OCI-LY3 (cell line): Measurements from ENCODE around the gene TCERG1L.

Source experiments
- EZH2phosphoT487 ChIP-seq: fragments of 200-600 bp; shearing (Covaris generic); IDR thresholded peaks from 2 replicates; pipeline ENCODE4 v1.6.1; 2018; ENCODE audit warnings: antibody characterized with exemption, mixed run types, low read depth
- TF ChIP-seq, protein P1 (sequence below): fragments of 200-600, 300-600 bp; sonication (generic); IDR thresholded peaks from 2 replicates; pipeline ENCODE4 v1.5.1; 2014; ENCODE audit warnings: antibody characterized with exemption, low read length, low read depth

DNA sequence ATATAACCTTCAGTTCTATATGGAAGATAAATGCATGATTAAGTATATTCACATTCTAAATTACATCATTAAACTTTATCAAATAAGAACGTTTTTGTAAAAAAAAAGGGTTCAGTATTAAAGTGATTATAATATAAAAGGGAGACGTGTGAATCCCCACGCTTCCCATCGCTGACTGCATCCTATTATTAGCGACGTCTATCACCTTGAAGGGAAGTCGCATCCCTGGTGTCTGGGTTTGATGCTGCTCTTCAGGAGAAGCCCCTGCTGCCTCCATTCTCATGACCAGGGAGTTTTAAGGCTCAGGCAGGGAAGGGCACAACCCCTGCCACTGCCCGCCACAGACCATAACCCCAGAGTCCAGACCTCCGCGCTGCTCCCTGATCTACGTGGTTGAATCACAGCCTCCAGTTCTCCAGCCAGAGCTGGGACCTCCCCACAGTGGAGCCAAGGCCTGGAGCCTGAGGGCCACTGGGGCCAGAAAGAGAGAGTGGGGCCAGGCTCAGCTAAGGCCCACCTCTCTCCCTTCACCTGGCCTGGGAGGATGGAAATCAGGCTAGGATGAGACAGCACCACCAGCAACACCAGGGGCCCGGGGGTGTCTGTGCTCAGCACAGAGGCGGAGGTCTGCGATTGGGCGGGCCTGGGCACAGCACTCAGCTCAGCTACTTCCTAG is 130.6 kb downstream of the TCERG1L start:
- TF ChIP-seq, protein P1, sequence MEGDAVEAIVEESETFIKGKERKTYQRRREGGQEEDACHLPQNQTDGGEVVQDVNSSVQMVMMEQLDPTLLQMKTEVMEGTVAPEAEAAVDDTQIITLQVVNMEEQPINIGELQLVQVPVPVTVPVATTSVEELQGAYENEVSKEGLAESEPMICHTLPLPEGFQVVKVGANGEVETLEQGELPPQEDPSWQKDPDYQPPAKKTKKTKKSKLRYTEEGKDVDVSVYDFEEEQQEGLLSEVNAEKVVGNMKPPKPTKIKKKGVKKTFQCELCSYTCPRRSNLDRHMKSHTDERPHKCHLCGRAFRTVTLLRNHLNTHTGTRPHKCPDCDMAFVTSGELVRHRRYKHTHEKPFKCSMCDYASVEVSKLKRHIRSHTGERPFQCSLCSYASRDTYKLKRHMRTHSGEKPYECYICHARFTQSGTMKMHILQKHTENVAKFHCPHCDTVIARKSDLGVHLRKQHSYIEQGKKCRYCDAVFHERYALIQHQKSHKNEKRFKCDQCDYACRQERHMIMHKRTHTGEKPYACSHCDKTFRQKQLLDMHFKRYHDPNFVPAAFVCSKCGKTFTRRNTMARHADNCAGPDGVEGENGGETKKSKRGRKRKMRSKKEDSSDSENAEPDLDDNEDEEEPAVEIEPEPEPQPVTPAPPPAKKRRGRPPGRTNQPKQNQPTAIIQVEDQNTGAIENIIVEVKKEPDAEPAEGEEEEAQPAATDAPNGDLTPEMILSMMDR = no peak
- no peak for TF ChIP-seq EZH2phosphoT487
